ENCODE results near the gene ARHGEF16.

The ARHGEF16 gene

DNA sequence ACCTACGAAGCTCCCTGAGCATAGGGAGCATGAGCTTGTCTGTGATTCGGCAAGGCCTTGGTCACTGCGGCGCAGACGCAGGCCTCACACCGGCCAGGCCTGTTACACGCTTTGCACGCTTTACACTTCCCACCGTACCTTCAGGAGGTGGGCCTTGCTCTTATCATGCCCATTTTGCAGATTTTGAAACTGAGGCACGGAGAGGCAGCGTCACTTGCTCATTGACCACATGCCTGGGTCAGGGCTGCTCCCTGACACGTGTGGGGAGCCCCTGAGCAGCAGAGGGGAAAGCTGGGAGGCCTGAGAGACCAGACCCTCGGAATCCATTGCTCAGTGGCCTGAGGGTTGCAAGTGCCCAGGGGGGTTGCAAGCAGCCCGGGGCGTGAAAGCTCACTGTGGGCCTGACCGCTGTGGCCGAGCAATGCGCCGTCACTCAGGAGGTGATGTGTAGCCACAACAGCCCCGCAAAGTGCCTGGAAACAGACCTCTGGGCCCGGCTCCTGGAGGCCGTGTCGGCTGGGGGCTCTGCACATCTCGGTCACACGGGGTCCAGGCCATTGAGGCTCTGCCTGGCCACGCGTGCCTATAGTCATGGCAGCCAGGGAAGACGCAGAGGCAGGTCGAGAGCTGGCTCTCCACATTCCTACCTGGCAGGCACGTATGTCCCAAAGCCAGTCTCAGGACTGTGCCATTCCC, 6.9 kb downstream of the ARHGEF16 start:
- TF ChIP-seq, protein P1, sequence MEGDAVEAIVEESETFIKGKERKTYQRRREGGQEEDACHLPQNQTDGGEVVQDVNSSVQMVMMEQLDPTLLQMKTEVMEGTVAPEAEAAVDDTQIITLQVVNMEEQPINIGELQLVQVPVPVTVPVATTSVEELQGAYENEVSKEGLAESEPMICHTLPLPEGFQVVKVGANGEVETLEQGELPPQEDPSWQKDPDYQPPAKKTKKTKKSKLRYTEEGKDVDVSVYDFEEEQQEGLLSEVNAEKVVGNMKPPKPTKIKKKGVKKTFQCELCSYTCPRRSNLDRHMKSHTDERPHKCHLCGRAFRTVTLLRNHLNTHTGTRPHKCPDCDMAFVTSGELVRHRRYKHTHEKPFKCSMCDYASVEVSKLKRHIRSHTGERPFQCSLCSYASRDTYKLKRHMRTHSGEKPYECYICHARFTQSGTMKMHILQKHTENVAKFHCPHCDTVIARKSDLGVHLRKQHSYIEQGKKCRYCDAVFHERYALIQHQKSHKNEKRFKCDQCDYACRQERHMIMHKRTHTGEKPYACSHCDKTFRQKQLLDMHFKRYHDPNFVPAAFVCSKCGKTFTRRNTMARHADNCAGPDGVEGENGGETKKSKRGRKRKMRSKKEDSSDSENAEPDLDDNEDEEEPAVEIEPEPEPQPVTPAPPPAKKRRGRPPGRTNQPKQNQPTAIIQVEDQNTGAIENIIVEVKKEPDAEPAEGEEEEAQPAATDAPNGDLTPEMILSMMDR (IDR thresholded peaks at IDR 0.05; ENCODE audit: insufficient read depth, low read depth, low read length, missing control alignments), result no peak
- H3K4me3 ChIP-seq (ENCODE audit: low read length), result no peak overlapping the region

DNA sequence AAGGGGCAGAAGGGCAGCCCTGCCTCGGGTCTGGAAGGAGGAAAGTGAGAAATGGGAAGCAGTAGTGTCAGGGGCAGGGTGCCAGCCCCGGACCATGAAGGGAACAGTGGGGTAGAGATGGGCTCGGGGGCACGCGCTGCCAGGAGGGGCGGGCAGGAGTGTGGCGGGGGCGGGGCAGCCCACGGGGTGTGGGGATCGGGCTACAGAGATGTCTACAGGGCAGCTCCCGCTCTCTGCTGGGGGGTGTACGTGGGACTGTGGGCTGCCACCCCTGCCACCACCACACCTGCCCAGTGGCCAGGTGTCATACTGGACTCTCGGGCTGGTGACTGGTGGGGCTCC, 7.4 kb downstream of the ARHGEF16 start:
- DNase-seq (ENCODE audit: low read depth), result no peak
- TF ChIP-seq, protein P1 (IDR thresholded peaks at IDR 0.05; ENCODE audit: insufficient read depth, low read depth, low read length, missing control alignments), result no peak
- no peak overlapping the region for H3K4me3 ChIP-seq (ENCODE audit: low read length)

More for the DNA sequence above, 6.9 kb downstream of the ARHGEF16 start:
- no peak for DNase-seq (ENCODE audit: low read depth)

DNA sequence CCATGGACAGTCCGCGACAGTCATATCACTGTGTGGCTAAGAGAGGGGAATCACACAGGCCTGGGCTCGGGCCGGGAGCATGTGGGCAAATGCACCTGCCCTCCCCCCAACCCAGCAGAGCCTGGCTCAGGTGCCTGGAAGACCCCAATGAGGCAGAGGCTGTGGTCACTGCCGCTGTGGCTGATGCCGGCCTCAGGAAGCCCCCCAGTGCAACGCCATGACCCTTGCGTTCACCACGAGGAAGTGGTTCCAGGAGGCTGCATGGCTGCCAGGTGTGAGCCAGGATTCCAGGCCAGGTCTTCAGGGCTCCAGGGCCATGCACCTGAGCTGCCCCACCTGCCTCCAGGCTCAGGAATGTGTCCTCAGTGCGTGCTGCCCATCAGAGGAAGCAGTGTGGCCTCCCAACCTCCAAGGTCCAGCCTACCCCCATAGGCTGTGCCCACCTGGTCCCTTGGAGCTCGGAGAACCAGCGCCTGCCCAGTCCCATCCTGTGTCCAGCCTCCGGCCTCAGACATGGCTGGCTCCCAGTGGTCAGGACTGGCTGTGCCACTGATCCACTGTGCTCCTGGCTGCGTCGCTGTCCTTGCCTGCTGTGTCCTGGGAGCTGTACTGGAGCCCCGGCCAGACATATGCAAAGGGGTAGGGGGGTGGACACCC, 8.0 kb downstream of the ARHGEF16 start:
- no peak overlapping the region for H3K4me3 ChIP-seq (ENCODE audit: low read length)
- DNase-seq (ENCODE audit: low read depth), result no peak
- TF ChIP-seq, protein P1 (IDR thresholded peaks at IDR 0.05; ENCODE audit: insufficient read depth, low read depth, low read length, missing control alignments), result no peak

DNA sequence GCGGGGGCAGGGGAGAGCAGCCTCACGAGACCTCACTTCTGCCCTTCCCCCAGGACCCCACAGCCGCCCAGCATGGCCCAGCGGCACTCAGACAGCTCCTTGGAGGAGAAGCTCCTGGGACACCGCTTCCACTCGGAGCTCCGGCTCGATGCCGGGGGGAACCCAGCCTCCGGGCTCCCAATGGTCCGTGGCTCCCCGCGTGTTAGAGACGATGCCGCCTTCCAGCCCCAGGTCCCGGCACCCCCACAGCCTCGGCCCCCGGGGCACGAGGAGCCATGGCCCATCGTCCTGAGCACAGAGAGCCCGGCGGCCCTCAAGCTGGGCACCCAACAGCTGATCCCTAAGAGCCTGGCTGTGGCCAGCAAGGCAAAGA, 8.5 kb downstream of the ARHGEF16 start:
- no peak for DNase-seq (ENCODE audit: low read depth)
- TF ChIP-seq, protein P1 (IDR thresholded peaks at IDR 0.05; ENCODE audit: insufficient read depth, low read depth, low read length, missing control alignments), result no peak
- H3K4me3 ChIP-seq (ENCODE audit: low read length), result no peak overlapping the region

DNA sequence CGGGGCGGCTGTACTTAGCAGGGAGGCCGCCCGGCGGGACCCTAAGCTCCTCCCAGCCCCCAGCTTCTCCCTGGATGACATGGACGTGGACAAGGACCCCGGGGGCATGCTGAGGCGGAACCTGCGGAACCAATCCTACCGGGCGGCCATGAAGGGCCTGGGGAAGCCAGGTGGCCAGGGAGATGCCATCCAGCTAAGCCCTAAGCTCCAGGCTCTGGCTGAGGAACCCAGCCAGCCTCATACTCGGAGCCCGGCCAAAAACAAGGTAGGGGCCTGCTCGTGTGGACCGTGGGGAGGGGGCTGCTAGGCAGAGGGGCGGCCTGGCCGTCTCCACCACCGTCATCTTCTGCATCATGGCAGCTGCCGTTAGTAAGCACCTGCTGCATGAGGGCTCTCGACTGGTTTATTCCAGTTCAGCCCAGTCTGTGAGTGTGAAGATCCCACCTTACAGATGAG, 9.0 kb downstream of the ARHGEF16 start:
- no peak overlapping the region for H3K4me3 ChIP-seq (ENCODE audit: low read length)
- TF ChIP-seq, protein P1 (IDR thresholded peaks at IDR 0.05; ENCODE audit: insufficient read depth, low read depth, low read length, missing control alignments), result no peak
- DNase-seq (ENCODE audit: low read depth), result no peak

DNA sequence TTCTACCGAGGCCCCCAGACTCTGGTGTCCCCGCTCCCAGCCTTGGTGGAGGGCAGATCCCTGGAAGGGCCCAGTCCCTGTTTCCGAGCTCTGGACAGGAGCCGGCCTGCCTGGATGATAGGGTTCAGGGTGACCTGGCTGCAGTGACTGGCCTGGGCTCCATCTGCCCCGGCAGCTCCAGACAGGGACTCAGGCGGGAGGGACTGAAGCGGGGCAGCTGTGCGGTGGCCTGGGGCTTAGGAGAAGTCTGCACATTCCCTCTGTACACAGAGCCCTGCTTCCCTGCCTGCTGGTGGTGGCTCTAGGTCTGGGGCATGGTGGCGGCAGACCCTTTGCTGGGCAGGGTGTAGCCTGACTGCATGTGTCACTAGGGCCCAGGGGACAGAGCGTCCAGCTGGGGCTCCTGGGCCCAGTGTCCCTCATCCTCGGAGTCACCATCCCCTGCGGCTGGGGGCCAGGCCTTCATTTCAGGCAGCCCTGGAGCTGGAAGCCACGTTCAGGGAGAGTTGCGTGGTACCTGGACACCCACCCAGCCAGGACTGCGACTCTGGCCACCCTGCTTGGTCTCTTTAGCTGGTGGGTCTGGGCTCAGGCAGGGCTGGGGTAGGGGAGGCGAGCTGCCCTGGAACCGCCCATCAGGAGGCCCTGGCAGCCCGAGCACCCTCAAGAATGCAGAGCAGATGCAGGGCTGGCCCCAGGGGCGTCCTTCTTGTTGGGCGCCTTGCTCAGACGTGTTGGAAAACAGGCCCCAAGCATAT, 9.6 kb downstream of the ARHGEF16 start:
- DNase-seq (ENCODE audit: low read depth), result no peak
- no peak overlapping the region for H3K4me3 ChIP-seq (ENCODE audit: low read length)
- TF ChIP-seq, protein P1 (IDR thresholded peaks at IDR 0.05; ENCODE audit: insufficient read depth, low read depth, low read length, missing control alignments), result no peak
